Measurements from ENCODE around the gene KLHL3. TPM values are rescaled to one million over a fixed set of nuclear protein-coding genes. Genes with fewer than 3 reads are reported as not detected.

The KLHL3 gene
- total and polyA plus RNA-seq, 4 donors: 0.91 to 8.8 (median 3.7) TPM

GRCh38 chr5:137689306-137689705 lies 46.6 kb downstream of the KLHL3 start:
- H3K9ac ChIP-seq (ENCODE audit: low read depth in 1 of 2, low read length in 2 of 2): no peak overlapping the region
- DNase-seq (ENCODE audit: low spot score): no peak
- H3K9me3 ChIP-seq (ENCODE audit: control insufficient read depth in 4 of 4, low read length in 3 of 4): no peaks in the 10 kb centered on the region
- peaks cover 0 to 2% (median 0%) of the 10 kb centered on the region in 4 donors for H3K36me3 ChIP-seq (ENCODE audit: control insufficient read depth in 4 of 4, insufficient read depth in 3 of 4, low read depth in 1 of 4, low read length in 3 of 4)
- peaks cover 0 to 15% (median 11%) of the 10 kb centered on the region in 4 donors for H3K4me1 ChIP-seq (ENCODE audit: control insufficient read depth in 4 of 4, insufficient read depth in 4 of 4, low read length in 3 of 4)
- WGBS: 96% methylated on average over 2 of the region's 2 CpGs
- no peak overlapping the region for H3K4me3 ChIP-seq (ENCODE audit: low read depth in 1 of 3, low read length in 3 of 3)
- no peaks in the 10 kb centered on the region for H3K27me3 ChIP-seq (ENCODE audit: control insufficient read depth in 4 of 4, insufficient read depth in 4 of 4, low read length in 3 of 4)
- H3K27ac ChIP-seq (ENCODE audit: low read depth in 1 of 2, low read length in 2 of 2): no peak overlapping the region
- TF ChIP-seq JUND (IDR thresholded peaks at IDR 0.05) (no peak), YY1 (IDR thresholded peaks at IDR 0.05) (no peak), FOXA1 (IDR thresholded peaks at IDR 0.05) (no peak)

- no peak overlapping the region for H3K27ac ChIP-seq (ENCODE audit: low read depth in 1 of 2, low read length in 2 of 2)
- peaks cover 0 to 2% (median 0%) of the 10 kb centered on the region in 4 donors for H3K36me3 ChIP-seq (ENCODE audit: control insufficient read depth in 4 of 4, insufficient read depth in 3 of 4, low read depth in 1 of 4, low read length in 3 of 4)
- DNase-seq (ENCODE audit: low spot score): no peak
- H3K9ac ChIP-seq (ENCODE audit: low read depth in 1 of 2, low read length in 2 of 2): no peak overlapping the region
- WGBS: 64% methylated on average over 5 of the region's 5 CpGs
- no peaks in the 10 kb centered on the region for H3K27me3 ChIP-seq (ENCODE audit: control insufficient read depth in 4 of 4, insufficient read depth in 4 of 4, low read length in 3 of 4)
- H3K4me3 ChIP-seq (ENCODE audit: low read depth in 1 of 3, low read length in 3 of 3): no peak overlapping the region
- H3K4me1 ChIP-seq (ENCODE audit: control insufficient read depth in 4 of 4, insufficient read depth in 4 of 4, low read length in 3 of 4): peaks cover 0 to 6% (median 4%) of the 10 kb centered on the region in 4 donors
- TF ChIP-seq MAX (IDR thresholded peaks at IDR 0.05) (no peak), NR2F2 (IDR thresholded peaks at IDR 0.05) (no peak), SP1 (IDR thresholded peaks at IDR 0.05) (no peak), TAF1 (conservative IDR thresholded peaks at IDR 0.05) (no peak), YY1 (IDR thresholded peaks at IDR 0.05) (no peak), HNF4G (IDR thresholded peaks at IDR 0.05) (no peak), JUND (IDR thresholded peaks at IDR 0.05) (no peak), FOXA1 (IDR thresholded peaks at IDR 0.05) (no peak), HNF4A (conservative IDR thresholded peaks at IDR 0.05) (no peak), RXRA (IDR thresholded peaks at IDR 0.05) (no peak), ATF3 (IDR thresholded peaks at IDR 0.05) (no peak), REST (IDR thresholded peaks at IDR 0.05) (no peak), GABPA (IDR thresholded peaks at IDR 0.05 in 1 of 2, conservative IDR thresholded peaks at IDR 0.05 in 1 of 2) (no peak)
- H3K9me3 ChIP-seq (ENCODE audit: control insufficient read depth in 4 of 4, low read length in 3 of 4): no peaks in the 10 kb centered on the region
These were observed 47.6 kb downstream of the KLHL3 start for GRCh38 chr5:137688210-137688840.

GRCh38 chr5:137684761-137685160 lies 51.1 kb downstream of the KLHL3 start:
- Histone ChIP-seq H3K4me3 (ENCODE audit: low read depth in 1 of 3, low read length in 3 of 3) (no peak overlapping the region), H3K9ac (ENCODE audit: low read depth in 1 of 2, low read length in 2 of 2) (no peak overlapping the region), H3K27me3 (ENCODE audit: control insufficient read depth in 4 of 4, insufficient read depth in 4 of 4, low read length in 3 of 4) (no peaks in the 10 kb centered on the region), H3K9me3 (ENCODE audit: control insufficient read depth in 4 of 4, low read length in 3 of 4) (no peaks in the 10 kb centered on the region), H3K27ac (ENCODE audit: low read depth in 1 of 2, low read length in 2 of 2) (no peak overlapping the region), H3K4me1 (ENCODE audit: control insufficient read depth in 4 of 4, insufficient read depth in 4 of 4, low read length in 3 of 4) (no peaks in the 10 kb centered on the region), H3K36me3 (ENCODE audit: control insufficient read depth in 4 of 4, insufficient read depth in 3 of 4, low read depth in 1 of 4, low read length in 3 of 4) (peaks cover 0 to 2% (median 0%) of the 10 kb centered on the region in 4 donors)
- DNase-seq (ENCODE audit: low spot score): no peak
- TF ChIP-seq CTCF (IDR thresholded peaks at IDR 0.05; ENCODE audit: low read depth, low read length, missing input control) (no peak), HNF4G (IDR thresholded peaks at IDR 0.05) (no peak), HNF4A (conservative IDR thresholded peaks at IDR 0.05) (no peak), GABPA (IDR thresholded peaks at IDR 0.05 in 1 of 2, conservative IDR thresholded peaks at IDR 0.05 in 1 of 2) (no peak), REST (IDR thresholded peaks at IDR 0.05) (no peak), MAX (IDR thresholded peaks at IDR 0.05) (no peak)
- 77% methylated on average over 3 of the region's 3 CpGs for WGBS

Data from liver (tissue), 9 donors.